Epithelial cell of alveolus of lung (primary cell): Measurements from ENCODE around the gene AMOT. TPM values are rescaled to one million over a fixed set of nuclear protein-coding genes. Genes with fewer than 3 reads are reported as not detected.

ENCODE experiments used
- total RNA-seq: library from RNA; depleted of rRNA; stranded (reverse); fragments of >200 nt; gene quantifications from 2 replicates; pipeline ENCODE4 v1.2.1, GENCODE V29; 2015

AMOT gene, protein sequence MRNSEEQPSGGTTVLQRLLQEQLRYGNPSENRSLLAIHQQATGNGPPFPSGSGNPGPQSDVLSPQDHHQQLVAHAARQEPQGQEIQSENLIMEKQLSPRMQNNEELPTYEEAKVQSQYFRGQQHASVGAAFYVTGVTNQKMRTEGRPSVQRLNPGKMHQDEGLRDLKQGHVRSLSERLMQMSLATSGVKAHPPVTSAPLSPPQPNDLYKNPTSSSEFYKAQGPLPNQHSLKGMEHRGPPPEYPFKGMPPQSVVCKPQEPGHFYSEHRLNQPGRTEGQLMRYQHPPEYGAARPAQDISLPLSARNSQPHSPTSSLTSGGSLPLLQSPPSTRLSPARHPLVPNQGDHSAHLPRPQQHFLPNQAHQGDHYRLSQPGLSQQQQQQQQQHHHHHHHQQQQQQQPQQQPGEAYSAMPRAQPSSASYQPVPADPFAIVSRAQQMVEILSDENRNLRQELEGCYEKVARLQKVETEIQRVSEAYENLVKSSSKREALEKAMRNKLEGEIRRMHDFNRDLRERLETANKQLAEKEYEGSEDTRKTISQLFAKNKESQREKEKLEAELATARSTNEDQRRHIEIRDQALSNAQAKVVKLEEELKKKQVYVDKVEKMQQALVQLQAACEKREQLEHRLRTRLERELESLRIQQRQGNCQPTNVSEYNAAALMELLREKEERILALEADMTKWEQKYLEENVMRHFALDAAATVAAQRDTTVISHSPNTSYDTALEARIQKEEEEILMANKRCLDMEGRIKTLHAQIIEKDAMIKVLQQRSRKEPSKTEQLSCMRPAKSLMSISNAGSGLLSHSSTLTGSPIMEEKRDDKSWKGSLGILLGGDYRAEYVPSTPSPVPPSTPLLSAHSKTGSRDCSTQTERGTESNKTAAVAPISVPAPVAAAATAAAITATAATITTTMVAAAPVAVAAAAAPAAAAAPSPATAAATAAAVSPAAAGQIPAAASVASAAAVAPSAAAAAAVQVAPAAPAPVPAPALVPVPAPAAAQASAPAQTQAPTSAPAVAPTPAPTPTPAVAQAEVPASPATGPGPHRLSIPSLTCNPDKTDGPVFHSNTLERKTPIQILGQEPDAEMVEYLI
- 1.9 and 6.9 TPM in 2 replicates for total RNA-seq

DNA sequence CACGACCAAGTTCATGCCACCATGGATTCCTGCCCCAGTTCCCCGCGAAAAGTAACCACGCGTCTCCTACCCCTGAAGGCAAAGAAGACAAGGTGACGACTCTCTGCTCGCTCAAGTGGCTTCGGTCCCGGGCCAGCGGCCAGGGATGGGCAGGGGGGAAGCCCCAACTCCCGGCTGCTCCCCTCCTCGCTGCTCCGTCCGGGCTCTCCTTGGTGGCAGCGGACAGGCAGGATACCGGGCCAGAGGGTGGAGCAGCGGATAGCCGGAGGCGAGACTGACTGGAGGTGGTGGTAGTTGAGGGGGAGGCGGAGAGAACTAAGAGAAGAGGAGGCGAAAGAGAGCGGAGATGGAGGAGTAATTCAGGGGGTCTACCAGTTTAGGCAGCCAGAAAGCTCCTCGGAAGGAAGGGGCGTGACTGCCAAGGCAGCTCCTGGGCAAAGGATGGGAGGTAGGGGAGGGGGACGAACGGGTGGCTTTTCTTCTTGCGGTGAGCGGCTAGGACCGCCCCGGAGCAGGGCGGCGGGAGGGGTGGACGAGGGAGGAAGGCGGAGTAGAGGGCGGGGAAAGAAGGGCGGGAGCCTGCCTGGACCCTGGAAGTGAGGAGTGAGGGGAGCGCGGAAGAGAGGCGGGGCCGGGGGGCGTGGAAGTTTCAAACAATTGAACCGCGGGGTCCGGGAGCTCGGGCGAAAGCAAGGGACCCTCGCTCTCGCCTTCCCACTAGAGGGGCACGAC is at the start of gene AMOT:
TSS of gene AMOT (minus strand) at position 450 of the 732 bp plus-strand sequence. CDS start 17,705 bp downstream, outside the sequence.

Other genes starting within 250 kb of the AMOT start
- not detected in 2 replicates for gene LHFPL1, start 160.9 kb downstream of the AMOT start, total RNA-seq